ENCODE measurements around the gene TERT.

TERT gene

GRCh38 chr5:1281038-1281882 lies 13.6 kb downstream of the TERT start:
- H2BK12ac ChIP-seq (ENCODE audit: low read length), result no peak overlapping the region
- H2BK5ac ChIP-seq (ENCODE audit: low read depth, low read length, poor library complexity), result no peak overlapping the region
- no peak overlapping the region for H3K27ac ChIP-seq (ENCODE audit: low read depth, low read length)
- no peak overlapping the region for H3K4me2 ChIP-seq (ENCODE audit: low read length)
- no peak overlapping the region for H4K91ac ChIP-seq (ENCODE audit: low read depth, low read length)
- no peak overlapping the region for H2AFZ ChIP-seq (ENCODE audit: insufficient read depth, low read length, poor library complexity)
- WGBS (ENCODE audit: extremely low coverage, insufficient coverage, insufficient read length), result no CpG with 5 or more reads among the region's 16 CpGs
- no peak overlapping the region for H3K18ac ChIP-seq (ENCODE audit: low read length)
- DNase-seq, result no peak
- no peak overlapping the region for H3K9ac ChIP-seq (ENCODE audit: low read length)
- no peak overlapping the region for H3K4ac ChIP-seq (ENCODE audit: low read depth, low read length)
- H2AK5ac ChIP-seq (ENCODE audit: low read length), result no peak overlapping the region
- H3K4me1 ChIP-seq (ENCODE audit: control insufficient read depth in 1 of 2, insufficient read depth in 2 of 2, low read length in 2 of 2), result no peaks in the 10 kb centered on the region
- no peaks in the 10 kb centered on the region for H3K36me3 ChIP-seq (ENCODE audit: control insufficient read depth in 1 of 2, insufficient read depth in 2 of 2, low read length in 2 of 2)
- no peak overlapping the region for H3K4me3 ChIP-seq (ENCODE audit: low read depth, low read length)
- H3K79me2 ChIP-seq (ENCODE audit: control insufficient read depth, insufficient read depth, low read length, poor library complexity), result no peaks in the 10 kb centered on the region
- H4K8ac ChIP-seq (ENCODE audit: low read depth, low read length), result no peak overlapping the region
- H3K9me3 ChIP-seq (ENCODE audit: insufficient read depth, low read depth, low read length), result peaks cover 9% of the 10 kb centered on the region
- H3K79me1 ChIP-seq (ENCODE audit: low read length), result no peaks in the 10 kb centered on the region
- no peaks in the 10 kb centered on the region for H3K27me3 ChIP-seq (ENCODE audit: insufficient read depth, low read length)
- H3K14ac ChIP-seq (ENCODE audit: low read length), result no peak overlapping the region
- H2BK120ac ChIP-seq (ENCODE audit: insufficient read depth, low read length, poor library complexity), result no peak overlapping the region
- H3K23ac ChIP-seq (ENCODE audit: low read length), result no peak overlapping the region
- H4K12ac ChIP-seq (ENCODE audit: low read depth, low read length), result no peak overlapping the region

GRCh38 chr5:1280177-1281037 lies 14.5 kb downstream of the TERT start:
- no peak overlapping the region for H4K8ac ChIP-seq (ENCODE audit: low read depth, low read length)
- H2BK120ac ChIP-seq (ENCODE audit: insufficient read depth, low read length, poor library complexity), result no peak overlapping the region
- no peaks in the 10 kb centered on the region for H3K79me2 ChIP-seq (ENCODE audit: control insufficient read depth, insufficient read depth, low read length, poor library complexity)
- H3K14ac ChIP-seq (ENCODE audit: low read length), result no peak overlapping the region
- no peaks in the 10 kb centered on the region for H3K36me3 ChIP-seq (ENCODE audit: control insufficient read depth in 1 of 2, insufficient read depth in 2 of 2, low read length in 2 of 2)
- H4K91ac ChIP-seq (ENCODE audit: low read depth, low read length), result no peak overlapping the region
- DNase-seq, result no peak
- H3K4me3 ChIP-seq (ENCODE audit: low read depth, low read length), result no peak overlapping the region
- no peak overlapping the region for H2BK12ac ChIP-seq (ENCODE audit: low read length)
- no peak overlapping the region for H2AFZ ChIP-seq (ENCODE audit: insufficient read depth, low read length, poor library complexity)
- H2AK5ac ChIP-seq (ENCODE audit: low read length), result no peak overlapping the region
- H3K27me3 ChIP-seq (ENCODE audit: insufficient read depth, low read length), result no peaks in the 10 kb centered on the region
- no peak overlapping the region for H3K4ac ChIP-seq (ENCODE audit: low read depth, low read length)
- H3K23ac ChIP-seq (ENCODE audit: low read length), result no peak overlapping the region
- H3K4me1 ChIP-seq (ENCODE audit: control insufficient read depth in 1 of 2, insufficient read depth in 2 of 2, low read length in 2 of 2), result no peaks in the 10 kb centered on the region
- H2BK5ac ChIP-seq (ENCODE audit: low read depth, low read length, poor library complexity), result no peak overlapping the region
- H3K27ac ChIP-seq (ENCODE audit: low read depth, low read length), result no peak overlapping the region
- no CpG with 5 or more reads among the region's 32 CpGs for WGBS (ENCODE audit: extremely low coverage, insufficient coverage, insufficient read length)
- peaks cover 9% of the 10 kb centered on the region for H3K9me3 ChIP-seq (ENCODE audit: insufficient read depth, low read depth, low read length)
- no peak overlapping the region for H3K18ac ChIP-seq (ENCODE audit: low read length)
- no peak overlapping the region for H4K12ac ChIP-seq (ENCODE audit: low read depth, low read length)
- no peaks in the 10 kb centered on the region for H3K79me1 ChIP-seq (ENCODE audit: low read length)
- no peak overlapping the region for H3K4me2 ChIP-seq (ENCODE audit: low read length)
- no peak overlapping the region for H3K9ac ChIP-seq (ENCODE audit: low read length)

DNA sequence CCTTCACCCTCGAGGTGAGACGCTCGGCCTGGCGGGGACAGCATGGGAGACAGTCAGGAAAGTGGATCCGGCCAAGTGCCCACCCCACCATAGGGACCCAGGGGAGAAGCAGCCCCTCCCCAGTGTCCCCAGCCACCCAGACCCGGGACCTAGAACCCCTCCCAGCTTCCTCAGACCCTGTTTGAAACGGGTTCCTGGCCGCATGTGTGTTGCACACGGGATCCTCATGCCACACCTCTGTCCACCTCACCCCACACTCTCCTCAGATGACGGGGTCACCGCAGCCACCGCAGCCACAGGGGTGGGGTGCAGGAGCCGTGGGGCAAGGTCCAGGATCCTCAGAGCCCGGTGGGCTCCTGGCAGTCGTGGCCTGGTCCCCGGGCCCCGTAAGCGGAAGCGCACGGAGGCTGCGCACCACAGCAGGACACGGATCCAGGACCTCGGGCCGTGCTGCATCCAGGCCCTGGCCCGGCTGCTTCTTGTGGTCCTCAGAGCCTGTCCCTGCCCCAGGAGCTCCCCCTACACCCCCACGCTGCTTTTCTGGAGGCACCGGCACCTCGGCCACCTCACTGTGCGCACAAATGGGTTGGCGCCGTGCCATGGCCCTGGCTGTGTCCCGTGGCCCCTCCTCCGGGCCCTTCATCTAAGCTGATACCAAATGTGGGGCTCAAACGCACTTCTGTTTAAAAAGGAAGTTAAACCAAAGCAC lies 15.3 kb downstream of the TERT start:
- WGBS (ENCODE audit: extremely low coverage, insufficient coverage, insufficient read length), result no CpG with 5 or more reads among the region's 34 CpGs
- no peak overlapping the region for H4K8ac ChIP-seq (ENCODE audit: low read depth, low read length)
- no peak overlapping the region for H3K4me3 ChIP-seq (ENCODE audit: low read depth, low read length)
- no peak overlapping the region for H3K9ac ChIP-seq (ENCODE audit: low read length)
- H3K9me3 ChIP-seq (ENCODE audit: insufficient read depth, low read depth, low read length), result peaks cover 5% of the 10 kb centered on the region
- H2BK5ac ChIP-seq (ENCODE audit: low read depth, low read length, poor library complexity), result no peak overlapping the region
- no peaks in the 10 kb centered on the region for H3K36me3 ChIP-seq (ENCODE audit: control insufficient read depth in 1 of 2, insufficient read depth in 2 of 2, low read length in 2 of 2)
- no peak overlapping the region for H3K4ac ChIP-seq (ENCODE audit: low read depth, low read length)
- no peak overlapping the region for H2AK5ac ChIP-seq (ENCODE audit: low read length)
- H3K18ac ChIP-seq (ENCODE audit: low read length), result no peak overlapping the region
- H2BK12ac ChIP-seq (ENCODE audit: low read length), result no peak overlapping the region
- DNase-seq, result no peak
- no peak overlapping the region for H3K4me2 ChIP-seq (ENCODE audit: low read length)
- H3K27me3 ChIP-seq (ENCODE audit: insufficient read depth, low read length), result no peaks in the 10 kb centered on the region
- H3K27ac ChIP-seq (ENCODE audit: low read depth, low read length), result no peak overlapping the region
- H4K91ac ChIP-seq (ENCODE audit: low read depth, low read length), result no peak overlapping the region
- H2AFZ ChIP-seq (ENCODE audit: insufficient read depth, low read length, poor library complexity), result no peak overlapping the region
- no peaks in the 10 kb centered on the region for H3K4me1 ChIP-seq (ENCODE audit: control insufficient read depth in 1 of 2, insufficient read depth in 2 of 2, low read length in 2 of 2)
- H2BK120ac ChIP-seq (ENCODE audit: insufficient read depth, low read length, poor library complexity), result no peak overlapping the region
- H3K23ac ChIP-seq (ENCODE audit: low read length), result no peak overlapping the region
- no peaks in the 10 kb centered on the region for H3K79me2 ChIP-seq (ENCODE audit: control insufficient read depth, insufficient read depth, low read length, poor library complexity)
- no peaks in the 10 kb centered on the region for H3K79me1 ChIP-seq (ENCODE audit: low read length)
- no peak overlapping the region for H4K12ac ChIP-seq (ENCODE audit: low read depth, low read length)
- H3K14ac ChIP-seq (ENCODE audit: low read length), result no peak overlapping the region

GRCh38 chr5:1278656-1279442 lies 16.0 kb downstream of the TERT start:
- H3K27me3 ChIP-seq (ENCODE audit: insufficient read depth, low read length), result no peaks in the 10 kb centered on the region
- H4K8ac ChIP-seq (ENCODE audit: low read depth, low read length), result no peak overlapping the region
- no peak overlapping the region for H2BK12ac ChIP-seq (ENCODE audit: low read length)
- no peaks in the 10 kb centered on the region for H3K79me1 ChIP-seq (ENCODE audit: low read length)
- no peaks in the 10 kb centered on the region for H3K36me3 ChIP-seq (ENCODE audit: control insufficient read depth in 1 of 2, insufficient read depth in 2 of 2, low read length in 2 of 2)
- no peak overlapping the region for H4K12ac ChIP-seq (ENCODE audit: low read depth, low read length)
- no peak overlapping the region for H3K27ac ChIP-seq (ENCODE audit: low read depth, low read length)
- no peak overlapping the region for H3K14ac ChIP-seq (ENCODE audit: low read length)
- H3K4me2 ChIP-seq (ENCODE audit: low read length), result no peak overlapping the region
- WGBS (ENCODE audit: extremely low coverage, insufficient coverage, insufficient read length), result no CpG with 5 or more reads among the region's 42 CpGs
- H2BK120ac ChIP-seq (ENCODE audit: insufficient read depth, low read length, poor library complexity), result no peak overlapping the region
- no peak for DNase-seq
- no peak overlapping the region for H4K91ac ChIP-seq (ENCODE audit: low read depth, low read length)
- H3K4me1 ChIP-seq (ENCODE audit: control insufficient read depth in 1 of 2, insufficient read depth in 2 of 2, low read length in 2 of 2), result no peaks in the 10 kb centered on the region
- peak overlapping the region; percentile 51 for H3K4me3 ChIP-seq (ENCODE audit: low read depth, low read length)
- no peak overlapping the region for H2BK5ac ChIP-seq (ENCODE audit: low read depth, low read length, poor library complexity)
- no peaks in the 10 kb centered on the region for H3K79me2 ChIP-seq (ENCODE audit: control insufficient read depth, insufficient read depth, low read length, poor library complexity)
- no peak overlapping the region for H3K4ac ChIP-seq (ENCODE audit: low read depth, low read length)
- H3K18ac ChIP-seq (ENCODE audit: low read length), result no peak overlapping the region
- H2AK5ac ChIP-seq (ENCODE audit: low read length), result no peak overlapping the region
- H3K9me3 ChIP-seq (ENCODE audit: insufficient read depth, low read depth, low read length), result peaks cover 5% of the 10 kb centered on the region
- H2AFZ ChIP-seq (ENCODE audit: insufficient read depth, low read length, poor library complexity), result no peak overlapping the region
- no peak overlapping the region for H3K9ac ChIP-seq (ENCODE audit: low read length)
- H3K23ac ChIP-seq (ENCODE audit: low read length), result no peak overlapping the region

Measured in trophoblast cell (in vitro differentiated cells and primary cell).